K562 (cell line): Measurements from ENCODE around the gene ZBTB2. TPM values are rescaled to one million over a fixed set of nuclear protein-coding genes. Genes with fewer than 3 reads are reported as not detected.

Source experiments
- CBX1 ChIP-seq: sonication (generic); IDR thresholded peaks from 2 replicates; pipeline ENCODE4 v1.6.1; 2016; ENCODE audit warnings: antibody characterized with exemption, low read depth, mild to moderate bottlenecking
- ELK3 ChIP-seq: fragments of 450-650 bp; formaldehyde crosslinking; IDR thresholded peaks from 2 replicates; pipeline ENCODE4 v1.4.0; 2020; ENCODE audit warnings: mild to moderate bottlenecking
- GATAD2A ChIP-seq: fragments of 450-650 bp; IDR thresholded peaks from 2 replicates; pipeline ENCODE4 v1.6.1; 2017
- GTF2B ChIP-seq: IDR thresholded peaks from 2 replicates; pipeline ENCODE4 v1.6.1; 2011; ENCODE audit not compliant: insufficient read length; ENCODE audit errors: extremely low read depth
- HDAC2 ChIP-seq: fragments of 450-650 bp; IDR thresholded peaks from 2 replicates; pipeline ENCODE4 v1.6.1; 2016; ENCODE audit warnings: mild to moderate bottlenecking
- HMGXB4 ChIP-seq: sonication (generic); formaldehyde crosslinking; IDR thresholded peaks from 2 replicates; pipeline ENCODE4 v1.8.1; 2023; ENCODE audit warnings: mild to moderate bottlenecking, missing genetic modification reagents
- NONO ChIP-seq, 2 experiments: fragments of 200-400 bp in 1 of 2; fragments of 450-650 bp in 1 of 2; formaldehyde crosslinking in 1 of 2; IDR thresholded peaks; 2 replicates each; pipeline ENCODE4 v1.6.1; 2017; ENCODE audit warnings: low read depth in 2 of 2, mild to moderate bottlenecking in 2 of 2, moderate library complexity in 2 of 2, low read length in 1 of 2
- RNF2 ChIP-seq: sonication (generic); IDR thresholded peaks from 2 replicates; pipeline ENCODE4 v1.6.1; 2016
- SMARCC2 ChIP-seq: fragments of 450-650 bp; IDR thresholded peaks from 2 replicates; pipeline ENCODE4 v1.6.1; 2017; ENCODE audit warnings: antibody characterized with exemption, moderate library complexity, mild to moderate bottlenecking, low read depth
- ZNF408 ChIP-seq: fragments of 250-450 bp; sonication (Bioruptor Pico); IDR thresholded peaks from 2 replicates; pipeline ENCODE4 v1.4.0; 2020; ENCODE audit warnings: low read depth, mild to moderate bottlenecking, moderate library complexity
- polyA plus RNA-seq, 8 experiments: library from polyadenylated mRNA; depleted of rRNA in 4 of 8; stranded (reverse) in 5 of 8; unstranded in 3 of 8; fragments of >200 nt; fragmentation: Nextera tagmentation in 2 of 8; fragmentation: Illumina TruSeq in 1 of 8; extraction: Ambion mirVana in 2 of 8; extraction: Trizol in 1 of 8; gene quantifications; 2 replicates each; pipeline versions ENCODE4 v1.2.1 to v1.2.3, GENCODE V29; 2011 to 2014; ENCODE audit warnings: inconsistent platforms in 1 of 8, missing spikeins in 1 of 8
- total RNA-seq, 7 experiments: library from RNA; depleted of rRNA in 6 of 7; stranded (reverse); fragments of >200 nt in 6 of 7; fragmentation: Illumina TruSeq in 2 of 7; extraction: Trizol in 2 of 7; gene quantifications; 2 replicates each; pipeline versions ENCODE4 v1.2.1 to v1.2.3, GENCODE V29; 2011 to 2021; ENCODE audit warnings: low replicate concordance in 1 of 7

The ZBTB2 gene
- total and polyA plus RNA-seq, 9 of the 15 experiments (the other 6 are each of a cell fraction or from before 2014, with no cell fraction given): 5.1 to 26.2 (median 16.4) TPM

DNA sequence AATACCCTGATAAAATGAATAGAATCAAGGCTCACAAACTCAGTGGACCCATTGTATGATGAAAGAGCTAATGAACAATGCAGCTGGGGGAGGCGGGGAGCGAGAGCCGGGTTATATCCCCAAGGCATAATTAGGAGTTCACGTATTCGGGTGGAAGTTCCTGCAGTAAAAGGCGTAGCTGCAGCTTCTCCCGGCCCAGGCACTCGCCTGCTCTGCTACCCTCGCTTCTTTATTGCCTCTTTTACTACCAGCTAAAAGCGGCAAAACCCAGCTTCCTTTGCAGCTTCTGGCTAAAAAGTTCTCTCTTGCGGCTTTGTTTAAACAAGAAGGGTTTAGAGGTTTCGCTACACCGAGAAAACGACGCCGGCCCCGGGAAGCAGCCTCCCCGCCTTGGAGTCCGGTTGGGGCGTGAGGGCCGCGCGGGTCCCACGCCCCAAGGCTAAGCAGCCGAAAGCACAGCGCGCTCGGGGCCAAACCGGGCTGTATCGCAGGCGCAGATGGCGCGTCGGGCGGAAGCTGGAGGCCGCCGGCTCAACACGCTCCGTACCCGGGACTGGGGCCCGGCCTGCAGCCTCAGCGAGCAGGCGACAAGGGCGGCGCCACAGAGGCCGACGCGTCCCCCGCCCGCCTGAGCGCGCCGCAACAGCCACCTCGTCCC, 1.6 kb downstream of the ZBTB2 start (continued):
- TF ChIP-seq GATAD2A: no peak
- peak; percentile 85 to 89 for TF ChIP-seq NONO (IDR thresholded peaks at IDR 0.05; ENCODE audit: low read depth in 2 of 2, low read length in 1 of 2)
- TF ChIP-seq SMARCC2: peak; percentile 46; the same call in 1 of the 2 replicates
- TF ChIP-seq RNF2: peak; percentile 64; the same call in 1 of the 2 replicates
- TF ChIP-seq CBX1: peak; percentile 74; the same call in 1 of the 2 replicates
- TF ChIP-seq HDAC2: peak; percentile 44; the same call in 1 of the 2 replicates
- TF ChIP-seq GTF2B: peak; percentile 12
- TF ChIP-seq ZNF408: no peak
- TF ChIP-seq ELK3: 0 out of 2 replicates have a peak, but pooled peaks have one; percentile 55
- TF ChIP-seq HMGXB4 (CRISPR knock-in tag): 0 out of 2 replicates have a peak, but pooled peaks have one; percentile 78
